Kidney epithelial cell (primary cell): ENCODE results near the gene TAGLN. TPM values are rescaled to one million over a fixed set of nuclear protein-coding genes. Genes with fewer than 3 reads are reported as not detected.

Source experiments
- DNase-seq: peaks from one replicate; pipeline ENCODE4 v3.0.0-alpha.2; 2010; ENCODE audit warnings: low read depth
- H3K27me3 ChIP-seq: 2 replicates; pipeline ENCODE4 v1.6.0; 2011; ENCODE audit warnings: low read length; ENCODE audit not compliant: control insufficient read depth, insufficient read depth
- H3K36me3 ChIP-seq: 2 replicates; pipeline ENCODE4 v1.5.1; 2011; ENCODE audit warnings: low read length; ENCODE audit not compliant: control insufficient read depth, insufficient read depth
- H3K4me3 ChIP-seq: 2 replicates; pipeline ENCODE4 v1.5.1; 2011; ENCODE audit warnings: low read depth, mild to moderate bottlenecking, control low read depth, low read length
- total RNA-seq: library from RNA; depleted of rRNA; stranded (reverse); fragments of >200 nt; gene quantifications from 2 replicates; pipeline ENCODE4 v1.2.3, GENCODE V29; 2015
- TF ChIP-seq, protein P1 (sequence below): IDR thresholded peaks from 2 replicates; pipeline ENCODE4 v1.5.1; 2011; ENCODE audit warnings: mild to moderate bottlenecking, moderate library complexity, low read length, control low read depth, inconsistent platforms; ENCODE audit not compliant: insufficient read depth, poor library complexity, severe bottlenecking

TAGLN gene
- total RNA-seq, 1 donor from 2014 or later, result 1,816 TPM

- TF ChIP-seq, protein P1, sequence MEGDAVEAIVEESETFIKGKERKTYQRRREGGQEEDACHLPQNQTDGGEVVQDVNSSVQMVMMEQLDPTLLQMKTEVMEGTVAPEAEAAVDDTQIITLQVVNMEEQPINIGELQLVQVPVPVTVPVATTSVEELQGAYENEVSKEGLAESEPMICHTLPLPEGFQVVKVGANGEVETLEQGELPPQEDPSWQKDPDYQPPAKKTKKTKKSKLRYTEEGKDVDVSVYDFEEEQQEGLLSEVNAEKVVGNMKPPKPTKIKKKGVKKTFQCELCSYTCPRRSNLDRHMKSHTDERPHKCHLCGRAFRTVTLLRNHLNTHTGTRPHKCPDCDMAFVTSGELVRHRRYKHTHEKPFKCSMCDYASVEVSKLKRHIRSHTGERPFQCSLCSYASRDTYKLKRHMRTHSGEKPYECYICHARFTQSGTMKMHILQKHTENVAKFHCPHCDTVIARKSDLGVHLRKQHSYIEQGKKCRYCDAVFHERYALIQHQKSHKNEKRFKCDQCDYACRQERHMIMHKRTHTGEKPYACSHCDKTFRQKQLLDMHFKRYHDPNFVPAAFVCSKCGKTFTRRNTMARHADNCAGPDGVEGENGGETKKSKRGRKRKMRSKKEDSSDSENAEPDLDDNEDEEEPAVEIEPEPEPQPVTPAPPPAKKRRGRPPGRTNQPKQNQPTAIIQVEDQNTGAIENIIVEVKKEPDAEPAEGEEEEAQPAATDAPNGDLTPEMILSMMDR, result no peak
- no peaks in the 10 kb centered on the region for H3K36me3 ChIP-seq
- no peak overlapping the region for H3K4me3 ChIP-seq
- H3K27me3 ChIP-seq, result no peaks in the 10 kb centered on the region
- no peak for DNase-seq
Observed at GRCh38 chr11:117197006-117197405, 2.2 kb upstream of the TAGLN start.

GRCh38 chr11:117197516-117198456, 1.4 kb upstream of the TAGLN start:
- no peak for DNase-seq
- H3K4me3 ChIP-seq, result no peak overlapping the region
- no peaks in the 10 kb centered on the region for H3K27me3 ChIP-seq
- TF ChIP-seq, protein P1, result peak; percentile 65
- H3K36me3 ChIP-seq, result no peaks in the 10 kb centered on the region

DNA sequence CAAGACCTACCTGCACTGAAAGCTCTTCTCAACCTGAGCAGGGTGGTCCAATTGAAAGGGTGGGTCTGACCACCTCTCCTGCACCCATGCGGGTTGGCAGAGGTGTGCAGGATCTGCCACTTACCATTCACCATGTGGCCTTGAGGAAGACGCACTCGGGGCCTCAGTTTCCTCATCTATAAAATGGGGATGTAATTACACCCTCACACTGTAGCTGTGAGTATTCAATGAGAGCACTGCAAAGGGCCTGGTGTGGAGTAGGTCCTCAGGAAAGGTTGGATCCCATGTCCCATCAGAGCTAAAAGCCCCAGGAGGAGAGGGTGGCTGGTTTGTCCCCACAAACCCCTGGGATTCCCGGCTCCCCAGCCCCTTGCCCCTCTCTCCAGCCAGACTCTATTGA, 557 bp upstream of the TAGLN start:
- TF ChIP-seq, protein P1, result no peak
- no peak overlapping the region for H3K4me3 ChIP-seq
- DNase-seq, result no peak
- H3K27me3 ChIP-seq, result no peaks in the 10 kb centered on the region
- H3K36me3 ChIP-seq, result no peaks in the 10 kb centered on the region

- no peak for DNase-seq
- Histone ChIP-seq H3K4me3 (peak overlapping the region; percentile 23), H3K36me3 (peaks cover 1% of the 10 kb centered on the region), H3K27me3 (no peaks in the 10 kb centered on the region)
- TF ChIP-seq, protein P1, result no peak
Observed at GRCh38 chr11:117199916-117200812, 994 bp downstream of the TAGLN start.

DNA sequence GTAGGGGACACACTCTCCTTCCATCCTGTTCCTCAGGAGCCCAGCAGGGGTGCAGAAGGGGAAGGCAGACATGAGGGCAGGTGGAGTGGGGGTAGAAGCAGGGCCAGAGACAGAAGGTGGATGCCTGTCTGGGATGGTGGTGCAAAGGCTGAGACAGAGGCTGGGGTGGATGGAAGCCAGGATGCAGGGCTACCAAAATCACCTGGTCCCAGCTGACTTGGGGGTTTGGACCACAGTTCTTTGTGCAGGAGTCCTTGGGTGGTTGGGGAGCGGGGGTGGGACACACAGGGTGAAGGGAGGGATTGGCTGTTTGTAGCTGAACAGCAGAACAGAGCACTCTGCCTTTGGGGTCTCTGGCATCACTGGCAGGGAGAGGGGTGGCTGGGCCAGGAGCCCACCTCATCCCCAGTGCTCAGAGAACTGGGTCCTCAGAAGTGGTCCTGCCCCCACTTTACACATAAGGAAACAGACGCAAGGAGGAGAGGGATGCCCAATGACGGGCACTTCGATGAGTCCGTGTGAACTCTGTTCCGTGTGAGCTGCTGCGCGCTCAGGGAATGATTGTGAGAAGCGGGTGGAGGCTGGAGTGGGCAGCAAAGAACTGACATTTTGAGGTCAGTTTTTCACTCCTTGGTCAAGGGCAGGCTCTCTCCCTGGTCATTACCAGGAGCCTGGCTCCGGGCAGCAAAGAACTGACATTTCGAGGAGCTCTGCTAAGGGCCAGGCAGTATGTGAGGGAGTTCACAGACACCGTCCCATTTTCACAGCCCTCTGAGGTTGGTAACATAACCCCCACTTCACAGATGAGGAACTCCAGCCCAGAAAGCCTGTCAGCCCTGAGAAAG, 1.9 kb downstream of the TAGLN start:
- Histone ChIP-seq H3K4me3 (peak overlapping the region; percentile 10), H3K27me3 (no peaks in the 10 kb centered on the region), H3K36me3 (peaks cover 1% of the 10 kb centered on the region)
- TF ChIP-seq, protein P1, result no peak
- no peak for DNase-seq
